Measurements from ENCODE around the gene LPP. TPM values are rescaled to one million over a fixed set of nuclear protein-coding genes. Genes with fewer than 3 reads are reported as not detected.

Gene LPP
- total RNA-seq, 1 donor from 2014 or later, result 222 TPM

- Mint-ChIP-seq H3K9me3 (ENCODE audit: unreplicated experiment) (no peaks in the 10 kb centered on the region), H3K36me3 (ENCODE audit: low read depth, unreplicated experiment) (peaks cover 10% of the 10 kb centered on the region), H3K4me3 (ENCODE audit: unreplicated experiment) (no peak overlapping the region), H3K27me3 (ENCODE audit: low read depth, unreplicated experiment) (no peaks in the 10 kb centered on the region), H3K27ac (ENCODE audit: unreplicated experiment) (no peak overlapping the region), H3K4me1 (ENCODE audit: low read depth, unreplicated experiment) (peaks cover 36% of the 10 kb centered on the region)
- peaks cover 30% of the 10 kb centered on the region for H3K79me2 ChIP-seq (ENCODE audit: insufficient read depth, low read length)
- H3K4me3 ChIP-seq (ENCODE audit: insufficient read depth, low read depth, low read length), result no peak overlapping the region
- H4K20me1 ChIP-seq (ENCODE audit: insufficient read depth, low read length), result peaks cover 12% of the 10 kb centered on the region
- H3K36me3 ChIP-seq (ENCODE audit: insufficient read depth, low read length), result no peaks in the 10 kb centered on the region
- H3K4me2 ChIP-seq (ENCODE audit: low read length), result no peak overlapping the region
- TF ChIP-seq EZH2 (IDR thresholded peaks at IDR 0.05; ENCODE audit: insufficient read depth, low read length), result no peak
- FAIRE-seq (no peak), DNase-seq (ENCODE audit: low read depth) (no peak)
- no peaks in the 10 kb centered on the region for H3K27me3 ChIP-seq (ENCODE audit: insufficient read depth, low read length)
- no peaks in the 10 kb centered on the region for H3K9me3 ChIP-seq (ENCODE audit: insufficient read depth, low read depth, low read length)
- no peak overlapping the region for H3K9ac ChIP-seq (ENCODE audit: low read length)
- no peak overlapping the region for H3K27ac ChIP-seq (ENCODE audit: low read depth, low read length)
- H2AFZ ChIP-seq (ENCODE audit: low read depth, low read length), result no peak overlapping the region
- H3K4me1 ChIP-seq (ENCODE audit: insufficient read depth, low read length), result peaks cover 15% of the 10 kb centered on the region
These were observed 624.3 kb downstream of the LPP start for GRCh38 chr3:188778091-188778852.

GRCh38 chr3:188779281-188779980 is 625.5 kb downstream of the LPP start:
- no peak overlapping the region for H3K4me3 Mint-ChIP-seq (ENCODE audit: unreplicated experiment)
- Histone ChIP-seq H2AFZ (ENCODE audit: low read depth, low read length) (no peak overlapping the region), H3K27me3 (ENCODE audit: insufficient read depth, low read length) (no peaks in the 10 kb centered on the region), H3K27ac (ENCODE audit: low read depth, low read length) (no peak overlapping the region), H3K36me3 (ENCODE audit: insufficient read depth, low read length) (no peaks in the 10 kb centered on the region), H3K9me3 (ENCODE audit: insufficient read depth, low read depth, low read length) (no peaks in the 10 kb centered on the region), H3K4me1 (ENCODE audit: insufficient read depth, low read length) (peaks cover 15% of the 10 kb centered on the region), H4K20me1 (ENCODE audit: insufficient read depth, low read length) (peaks cover 9% of the 10 kb centered on the region), H3K4me2 (ENCODE audit: low read length) (no peak overlapping the region), H3K4me3 (ENCODE audit: insufficient read depth, low read depth, low read length) (no peak overlapping the region), H3K79me2 (ENCODE audit: insufficient read depth, low read length) (peaks cover 24% of the 10 kb centered on the region), H3K9ac (ENCODE audit: low read length) (no peak overlapping the region)
- TF ChIP-seq EZH2 (IDR thresholded peaks at IDR 0.05; ENCODE audit: insufficient read depth, low read length) (no peak), CTCF (IDR thresholded peaks at IDR 0.05; ENCODE audit: insufficient read depth, low read depth, low read length) (no peak)
- no peaks in the 10 kb centered on the region for H3K27me3 Mint-ChIP-seq (ENCODE audit: low read depth, unreplicated experiment)
- H3K36me3 Mint-ChIP-seq (ENCODE audit: low read depth, unreplicated experiment), result peaks cover 10% of the 10 kb centered on the region
- no peak for DNase-seq (ENCODE audit: low read depth)
- H3K9me3 Mint-ChIP-seq (ENCODE audit: unreplicated experiment), result no peaks in the 10 kb centered on the region
- no peak for FAIRE-seq
- peaks cover 37% of the 10 kb centered on the region for H3K4me1 Mint-ChIP-seq (ENCODE audit: low read depth, unreplicated experiment)
- no peak overlapping the region for H3K27ac Mint-ChIP-seq (ENCODE audit: unreplicated experiment)

- peaks cover 37% of the 10 kb centered on the region for H3K4me1 Mint-ChIP-seq (ENCODE audit: low read depth, unreplicated experiment)
- peak overlapping the region; percentile 15 for H3K4me3 Mint-ChIP-seq (ENCODE audit: unreplicated experiment)
- peak overlapping the region; percentile 2 for H3K27ac Mint-ChIP-seq (ENCODE audit: unreplicated experiment)
- DNase-seq (ENCODE audit: low read depth) (no peak), FAIRE-seq (peak; percentile 70)
- H3K4me3 ChIP-seq (ENCODE audit: insufficient read depth, low read depth, low read length), result no peak overlapping the region
- no peak overlapping the region for H2AFZ ChIP-seq (ENCODE audit: low read depth, low read length)
- no peak overlapping the region for H3K4me2 ChIP-seq (ENCODE audit: low read length)
- H3K9ac ChIP-seq (ENCODE audit: low read length), result no peak overlapping the region
- H3K27ac ChIP-seq (ENCODE audit: low read depth, low read length), result no peak overlapping the region
- H3K9me3 ChIP-seq (ENCODE audit: insufficient read depth, low read depth, low read length), result no peaks in the 10 kb centered on the region
- H3K27me3 Mint-ChIP-seq (ENCODE audit: low read depth, unreplicated experiment), result no peaks in the 10 kb centered on the region
- TF ChIP-seq EZH2 (IDR thresholded peaks at IDR 0.05; ENCODE audit: insufficient read depth, low read length), result no peak
- TF ChIP-seq CTCF (IDR thresholded peaks at IDR 0.05; ENCODE audit: insufficient read depth, low read depth, low read length), result no peak
- no peaks in the 10 kb centered on the region for H3K36me3 ChIP-seq (ENCODE audit: insufficient read depth, low read length)
- H3K4me1 ChIP-seq (ENCODE audit: insufficient read depth, low read length), result peaks cover 15% of the 10 kb centered on the region
- peaks cover 9% of the 10 kb centered on the region for H4K20me1 ChIP-seq (ENCODE audit: insufficient read depth, low read length)
- H3K79me2 ChIP-seq (ENCODE audit: insufficient read depth, low read length), result peaks cover 21% of the 10 kb centered on the region
- no peaks in the 10 kb centered on the region for H3K27me3 ChIP-seq (ENCODE audit: insufficient read depth, low read length)
- peaks cover 10% of the 10 kb centered on the region for H3K36me3 Mint-ChIP-seq (ENCODE audit: low read depth, unreplicated experiment)
- no peaks in the 10 kb centered on the region for H3K9me3 Mint-ChIP-seq (ENCODE audit: unreplicated experiment)
These were observed 626.5 kb downstream of the LPP start for GRCh38 chr3:188780193-188781147.
